Tibial nerve (tissue), 4 donors: ENCODE data around the gene CCNT2. TPM values are rescaled to one million over a fixed set of nuclear protein-coding genes. Genes with fewer than 3 reads are reported as not detected.
"Not testable (repeated sequence)": the region's sequence is repeated elsewhere in the genome, so short reads cannot be mapped to it uniquely, and the experiment has no call there.

Experiments
- DNase-seq, 2 donors: peaks; one replicate each; pipeline ENCODE4 v3.0.0-alpha.2; 2019; ENCODE audit warnings: low spot score in 2 of 2
- H3K27ac ChIP-seq, 4 donors: fragments of 200-600 bp; sonication (generic) in 3 of 4; one replicate each; pipeline ENCODE4 v1.5.1; 2017 to 2019; ENCODE audit warnings: mild to moderate bottlenecking in 1 of 4
- H3K27me3 ChIP-seq, 2 donors: fragments of 200-600 bp; sonication (generic) in 1 of 2; one replicate each; pipeline versions ENCODE4 v1.5.1 to v1.6.0; 2017 to 2019
- H3K36me3 ChIP-seq, 3 donors: fragments of 200-600 bp; sonication (generic); one replicate each; pipeline ENCODE4 v1.5.1; 2018 to 2019
- H3K4me1 ChIP-seq, 4 donors: fragments of 200-600 bp; sonication (generic) in 3 of 4; one replicate each; pipeline ENCODE4 v1.5.1; 2017 to 2019
- H3K4me3 ChIP-seq, 4 donors: fragments of 200-600 bp; sonication (generic) in 3 of 4; one replicate each; pipeline ENCODE4 v1.5.1; 2017 to 2019; ENCODE audit warnings: mild to moderate bottlenecking in 1 of 4, moderate library complexity in 1 of 4
- H3K9me3 ChIP-seq, 4 donors: fragments of 200-600 bp; sonication (generic) in 3 of 4; one replicate each; pipeline ENCODE4 v1.5.1; 2017 to 2019
- EP300 ChIP-seq, 2 donors: sonication (generic); formaldehyde crosslinking; IDR thresholded peaks; one replicate each; pipeline ENCODE4 v1.6.1; 2017; ENCODE audit warnings: antibody characterized with exemption in 2 of 2, mild to moderate bottlenecking in 1 of 2
- POLR2A ChIP-seq, 2 donors: fragments of 450-650 bp; IDR thresholded peaks; one replicate each; pipeline ENCODE4 v1.6.1; 2017; ENCODE audit warnings: antibody characterized with exemption in 2 of 2, mild to moderate bottlenecking in 2 of 2, moderate library complexity in 2 of 2
- WGBS, 2 donors: methylation state at CpG; one replicate each; pipeline ENCODE4 v1.1.5; 2018; 5-methylcytosine and 5-hydroxymethylcytosine counted together
- total RNA-seq, 4 donors: library from RNA; depleted of rRNA; stranded (reverse); fragments of >200 nt; gene quantifications; one replicate each; pipeline ENCODE4 v1.1.0, GENCODE V29; 2016
- TF ChIP-seq, protein P1 (sequence below), 5 experiments: fragments of 200-600 bp in 3 of 5; fragments of 450-650 bp in 2 of 5; sonication (generic) in 3 of 5; IDR thresholded peaks; one replicate each; pipeline ENCODE4 v1.5.1; 2016 to 2019; ENCODE audit warnings: antibody characterized with exemption in 5 of 5, mild to moderate bottlenecking in 3 of 5, moderate library complexity in 2 of 5

The CCNT2 gene
- total RNA-seq, 4 donors from 2014 or later: 29.7 to 45.4 (median 31.9) TPM

DNA sequence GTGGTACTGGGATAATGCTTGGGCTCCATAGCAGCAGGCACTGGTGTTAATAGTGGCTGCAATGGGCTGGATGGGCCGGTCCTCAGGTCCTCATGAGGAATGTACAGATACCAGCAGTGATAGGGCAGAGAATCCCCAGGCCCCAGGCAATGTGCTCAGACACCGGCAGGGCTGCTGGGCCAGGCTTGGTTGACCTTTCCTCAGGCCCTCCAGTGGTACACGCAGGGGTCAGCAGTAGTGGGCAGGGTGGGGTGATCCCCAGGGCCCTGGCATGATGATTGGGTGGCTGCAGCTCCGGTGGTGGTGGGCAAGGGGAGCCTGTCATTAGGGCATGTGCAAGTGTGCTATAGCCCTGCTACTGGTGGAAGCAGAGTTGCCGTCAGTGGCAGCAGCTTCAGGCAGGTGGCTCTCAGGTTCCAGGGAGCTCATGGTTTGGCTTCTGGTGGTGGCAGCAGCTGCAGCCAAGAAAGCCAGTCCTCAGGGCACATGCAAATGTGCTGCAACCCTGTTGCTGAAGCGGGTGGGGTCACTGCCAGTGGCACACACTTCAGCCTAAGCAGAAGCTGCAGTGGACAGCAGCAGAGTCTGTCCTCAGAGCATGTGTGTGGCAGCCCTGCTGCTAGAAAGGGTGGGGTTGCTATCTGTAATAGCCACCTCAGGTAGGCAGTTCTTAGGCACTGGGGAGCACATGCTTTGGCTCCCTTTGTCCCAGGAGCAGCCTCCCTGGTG lies 56.8 kb downstream of the CCNT2 start:
- no peak overlapping the region for H3K27ac ChIP-seq
- no peak for TF ChIP-seq POLR2A (IDR thresholded peaks at IDR 0.05)
- TF ChIP-seq, protein P1, sequence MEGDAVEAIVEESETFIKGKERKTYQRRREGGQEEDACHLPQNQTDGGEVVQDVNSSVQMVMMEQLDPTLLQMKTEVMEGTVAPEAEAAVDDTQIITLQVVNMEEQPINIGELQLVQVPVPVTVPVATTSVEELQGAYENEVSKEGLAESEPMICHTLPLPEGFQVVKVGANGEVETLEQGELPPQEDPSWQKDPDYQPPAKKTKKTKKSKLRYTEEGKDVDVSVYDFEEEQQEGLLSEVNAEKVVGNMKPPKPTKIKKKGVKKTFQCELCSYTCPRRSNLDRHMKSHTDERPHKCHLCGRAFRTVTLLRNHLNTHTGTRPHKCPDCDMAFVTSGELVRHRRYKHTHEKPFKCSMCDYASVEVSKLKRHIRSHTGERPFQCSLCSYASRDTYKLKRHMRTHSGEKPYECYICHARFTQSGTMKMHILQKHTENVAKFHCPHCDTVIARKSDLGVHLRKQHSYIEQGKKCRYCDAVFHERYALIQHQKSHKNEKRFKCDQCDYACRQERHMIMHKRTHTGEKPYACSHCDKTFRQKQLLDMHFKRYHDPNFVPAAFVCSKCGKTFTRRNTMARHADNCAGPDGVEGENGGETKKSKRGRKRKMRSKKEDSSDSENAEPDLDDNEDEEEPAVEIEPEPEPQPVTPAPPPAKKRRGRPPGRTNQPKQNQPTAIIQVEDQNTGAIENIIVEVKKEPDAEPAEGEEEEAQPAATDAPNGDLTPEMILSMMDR (IDR thresholded peaks at IDR 0.05): no peak
- no peak for TF ChIP-seq EP300 (IDR thresholded peaks at IDR 0.05)
- H3K36me3 ChIP-seq: no peaks in the 10 kb centered on the region
- 85 to 91% methylated on average over 5 to 6 of the region's 6 CpGs for WGBS, 2 donors
- no peak overlapping the region for H3K4me3 ChIP-seq
- H3K27me3 ChIP-seq: no peaks in the 10 kb centered on the region
- H3K4me1 ChIP-seq: no peaks in the 10 kb centered on the region
- no peak for DNase-seq
- H3K9me3 ChIP-seq: peaks cover 0 to 27% (median 0%) of the 10 kb centered on the region in 4 donors

DNA sequence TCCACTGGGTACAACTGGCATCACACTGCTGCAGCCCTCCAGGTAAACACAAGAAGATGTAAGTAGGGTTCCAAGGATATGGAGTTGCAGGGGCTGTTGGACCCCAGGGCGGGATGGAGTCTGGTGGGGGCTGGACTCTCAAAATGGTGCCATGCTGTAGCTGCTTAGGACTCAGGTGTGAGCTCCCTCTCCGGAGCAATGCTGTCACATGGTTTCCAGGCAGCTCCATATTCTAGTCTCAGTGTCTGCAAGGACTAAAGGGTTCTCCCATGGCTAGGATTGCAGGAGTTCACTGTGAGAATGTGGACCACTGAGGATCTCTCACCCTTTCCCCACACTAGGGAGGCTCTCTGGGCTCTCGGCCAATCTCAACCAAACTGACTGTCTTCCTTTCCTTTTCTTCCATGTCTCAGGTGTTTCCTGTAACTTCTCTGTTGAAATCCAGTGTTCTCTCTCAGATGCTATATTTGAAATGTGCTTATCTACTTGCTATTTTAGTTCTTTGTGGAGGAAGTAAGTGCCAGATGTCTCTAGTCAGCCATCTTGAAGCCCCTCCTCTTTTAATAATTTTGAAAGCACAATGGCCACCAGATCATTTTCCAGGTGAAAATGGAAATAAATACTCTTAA lies 57.6 kb downstream of the CCNT2 start:
- H3K4me1 ChIP-seq: no peaks in the 10 kb centered on the region
- no peak for DNase-seq
- no peak overlapping the region for H3K4me3 ChIP-seq
- no peaks in the 10 kb centered on the region for H3K27me3 ChIP-seq
- 71 to 79% methylated on average over 3 of the region's 3 CpGs for WGBS, 2 donors
- TF ChIP-seq, protein P1 (IDR thresholded peaks at IDR 0.05): no peak
- TF ChIP-seq POLR2A (IDR thresholded peaks at IDR 0.05): no peak
- no peak for TF ChIP-seq EP300 (IDR thresholded peaks at IDR 0.05)
- H3K36me3 ChIP-seq: no peaks in the 10 kb centered on the region
- H3K9me3 ChIP-seq: peaks cover 0 to 27% (median 0%) of the 10 kb centered on the region in 4 donors
- H3K27ac ChIP-seq: no peak overlapping the region

DNA sequence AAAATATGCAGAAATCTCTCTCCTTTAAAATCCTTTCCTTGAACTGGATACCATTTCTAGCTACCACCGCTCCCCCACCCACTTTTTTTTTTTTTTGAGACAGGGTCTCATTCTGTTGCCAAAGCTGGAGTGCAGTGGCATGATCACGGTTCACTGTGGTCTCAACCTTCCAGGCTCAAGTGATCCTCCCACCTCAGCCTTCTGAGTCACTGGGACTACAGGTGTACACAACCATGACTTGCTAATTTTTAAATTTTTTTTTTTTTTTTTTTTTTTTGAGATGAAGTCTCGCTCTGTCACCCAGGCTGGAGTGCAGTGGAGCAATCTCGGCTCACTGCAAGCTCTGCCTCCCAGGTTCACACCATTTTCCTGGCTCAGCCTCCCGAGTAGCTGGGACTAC lies 58.5 kb downstream of the CCNT2 start:
- H3K9me3 ChIP-seq: peaks cover 0 to 26% (median 0%) of the 10 kb centered on the region in 4 donors
- 89% methylated on average over 5 of the region's 5 CpGs for WGBS, 2 donors
- not testable (repeated sequence) for DNase-seq

DNA sequence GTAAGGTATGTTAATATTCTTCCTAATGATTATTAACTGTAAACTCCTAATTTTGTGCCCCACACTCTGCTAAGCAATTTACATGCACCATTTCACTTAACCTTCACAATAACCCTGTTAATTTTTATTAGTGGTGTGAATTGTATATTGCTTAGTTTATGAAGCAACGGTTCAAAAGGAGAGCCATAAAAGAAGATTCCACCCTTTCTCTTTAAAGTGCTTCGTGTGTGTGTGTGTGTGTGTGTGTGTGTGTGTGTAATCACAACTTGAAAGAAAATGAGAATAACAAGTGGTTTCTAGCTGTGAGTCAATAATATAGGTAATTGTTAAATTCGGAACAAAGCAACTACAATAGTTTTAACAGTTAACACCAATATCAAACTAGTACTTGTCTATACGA lies 60.6 kb downstream of the CCNT2 start:
- TF ChIP-seq EP300 (IDR thresholded peaks at IDR 0.05) (no peak), POLR2A (IDR thresholded peaks at IDR 0.05) (no peak)
- TF ChIP-seq, protein P1 (IDR thresholded peaks at IDR 0.05): no peak
- no peak overlapping the region for H3K27ac ChIP-seq
- peaks cover 0 to 8% (median 0%) of the 10 kb centered on the region in 4 donors for H3K9me3 ChIP-seq
- no peaks in the 10 kb centered on the region for H3K27me3 ChIP-seq
- H3K36me3 ChIP-seq: no peaks in the 10 kb centered on the region
- no peak overlapping the region for H3K4me3 ChIP-seq
- DNase-seq: no peak
- WGBS, 2 donors: 38 to 40% methylated on average over 4 of the region's 4 CpGs
- no peaks in the 10 kb centered on the region for H3K4me1 ChIP-seq

More for the DNA sequence above, 58.5 kb downstream of the CCNT2 start:
- not testable (repeated sequence) for H3K4me1 ChIP-seq, H3K36me3 ChIP-seq, H3K27ac ChIP-seq, H3K27me3 ChIP-seq, H3K4me3 ChIP-seq

DNA sequence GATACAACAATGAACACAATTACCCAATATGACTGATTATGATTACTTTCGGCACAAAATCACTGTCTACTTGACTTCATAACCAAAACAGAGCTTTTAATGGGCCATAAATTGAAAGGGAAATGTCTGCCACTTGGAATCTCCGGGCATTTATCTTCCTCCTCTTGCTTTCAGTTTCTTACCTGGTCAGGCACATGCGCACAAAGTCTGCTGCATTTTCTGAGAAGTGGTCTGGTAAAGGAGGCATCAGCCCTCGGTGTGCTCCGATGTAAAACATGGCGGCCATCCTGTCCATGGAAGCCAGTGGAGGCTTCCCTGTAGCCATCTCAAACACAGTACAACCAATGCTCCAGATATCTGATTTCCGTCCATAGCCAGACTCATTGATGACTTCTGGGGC lies 62.0 kb downstream of the CCNT2 start:
- TF ChIP-seq POLR2A (IDR thresholded peaks at IDR 0.05): no peak
- Histone ChIP-seq H3K27me3 (no peaks in the 10 kb centered on the region), H3K9me3 (no peaks in the 10 kb centered on the region), H3K36me3 (no peaks in the 10 kb centered on the region), H3K4me3 (no peak overlapping the region), H3K4me1 (no peaks in the 10 kb centered on the region), H3K27ac (no peak overlapping the region)
- 90 to 94% methylated on average over 7 of the region's 7 CpGs for WGBS, 2 donors
- DNase-seq: no peak

DNA sequence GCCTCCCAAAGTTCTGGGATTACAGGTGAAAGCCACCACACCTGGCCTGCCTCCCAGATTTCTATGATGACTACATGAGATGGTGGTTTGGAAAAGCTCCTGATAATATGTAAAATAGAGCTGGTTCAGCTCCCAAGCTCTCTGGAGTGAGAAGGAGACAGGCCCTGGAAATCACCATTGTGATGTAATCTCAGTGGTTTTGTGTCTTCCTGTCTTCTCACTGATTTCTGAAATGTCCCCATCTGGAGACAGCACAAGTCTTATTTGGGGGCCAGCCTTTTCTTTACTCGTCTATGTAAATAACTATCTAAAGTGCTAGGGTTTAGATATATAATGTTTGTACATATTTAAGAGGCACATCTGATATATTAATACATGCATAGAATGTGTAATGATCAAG lies 64.0 kb downstream of the CCNT2 start:
- no peak for DNase-seq
- WGBS, 2 donors: 77 to 81% methylated on average over 1 of the region's 1 CpG
- Histone ChIP-seq H3K36me3 (no peaks in the 10 kb centered on the region), H3K9me3 (no peaks in the 10 kb centered on the region), H3K4me3 (no peak overlapping the region), H3K27me3 (no peaks in the 10 kb centered on the region), H3K27ac (no peak overlapping the region), H3K4me1 (no peaks in the 10 kb centered on the region)
- TF ChIP-seq POLR2A (IDR thresholded peaks at IDR 0.05) (no peak), EP300 (IDR thresholded peaks at IDR 0.05) (no peak)
- TF ChIP-seq, protein P1 (IDR thresholded peaks at IDR 0.05): no peak
